ENCODE measurements around the gene RAB3C.

RAB3C gene

GRCh38 chr5:58737671-58738070 lies 154.8 kb downstream of the RAB3C start:
- DNase-seq = no peak

GRCh38 chr5:58738336-58738735 lies 155.5 kb downstream of the RAB3C start:
- DNase-seq = no peak

GRCh38 chr5:58739051-58739450 lies 156.2 kb downstream of the RAB3C start:
- no peak for DNase-seq

- no peak for DNase-seq
Observed at GRCh38 chr5:58740956-58741355, 158.1 kb downstream of the RAB3C start.

GRCh38 chr5:58745350-58745749 lies 162.5 kb downstream of the RAB3C start:
- DNase-seq = no peak

- no peak for DNase-seq
Observed at GRCh38 chr5:58746321-58746720, 163.4 kb downstream of the RAB3C start.

DNA sequence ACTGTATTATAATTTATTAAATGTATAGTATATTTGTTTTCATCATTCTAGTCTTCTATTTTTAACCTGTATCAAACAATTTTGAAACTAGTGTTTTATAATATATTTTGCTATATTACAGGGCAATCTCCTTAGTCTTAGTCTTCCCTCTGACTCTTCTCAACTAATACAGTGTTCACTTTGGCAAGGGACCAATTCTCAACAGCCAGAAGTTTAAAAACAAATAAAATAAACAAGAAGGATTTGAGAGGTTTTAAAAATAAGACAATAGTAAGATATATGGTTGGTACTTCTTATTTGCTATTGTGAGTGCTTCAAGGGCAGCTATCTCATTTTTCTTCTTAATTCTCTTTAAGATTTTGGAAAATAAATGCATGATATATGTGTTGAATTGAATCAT lies 167.2 kb downstream of the RAB3C start:
- DNase-seq = no peak

- DNase-seq = no peak
Observed at GRCh38 chr5:58751222-58751837, 168.5 kb downstream of the RAB3C start.

DNA sequence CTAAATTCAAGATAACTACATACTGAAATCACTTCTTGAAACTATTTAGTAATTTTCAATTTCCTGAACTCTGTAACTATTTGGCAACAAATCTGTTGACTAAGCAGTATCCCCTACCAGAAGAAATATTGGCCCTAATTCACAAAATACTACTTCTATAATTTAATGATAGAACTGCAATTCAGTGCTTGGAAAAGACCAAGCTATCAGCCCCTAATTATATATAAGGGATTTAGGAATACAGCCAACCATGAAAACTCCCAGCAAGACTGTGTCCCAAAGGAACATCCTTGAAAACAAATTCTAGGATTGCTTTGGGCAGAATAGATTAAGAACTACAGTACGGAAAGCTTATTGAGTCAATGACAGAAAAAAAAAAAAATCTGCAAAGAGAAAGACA lies 169.2 kb downstream of the RAB3C start:
- no peak for DNase-seq

DNA sequence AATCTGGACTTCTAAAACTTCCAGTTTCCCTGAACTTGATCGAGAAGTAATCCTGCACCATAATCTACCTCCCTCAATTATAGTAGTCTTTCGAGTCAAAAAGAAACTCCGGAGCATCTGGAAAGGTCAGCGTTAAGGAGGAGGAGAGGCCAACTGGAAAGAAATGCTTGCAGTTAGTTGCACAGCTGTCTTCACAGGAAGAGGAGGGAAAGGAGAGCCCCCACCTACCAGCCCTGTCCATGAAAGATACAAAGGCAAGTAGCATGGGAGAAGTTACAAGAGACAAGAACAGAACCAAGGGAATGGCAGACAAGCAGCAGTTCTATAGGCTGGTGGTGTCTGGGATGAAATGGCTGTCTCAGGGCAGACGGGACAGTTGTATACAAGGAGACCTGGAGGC lies 170.6 kb downstream of the RAB3C start:
- DNase-seq = no peak

- DNase-seq = no peak
Observed at GRCh38 chr5:58754250-58754649, 171.4 kb downstream of the RAB3C start.

- DNase-seq = no peak
Observed at GRCh38 chr5:58755397-58755796, 172.5 kb downstream of the RAB3C start.

GRCh38 chr5:58759745-58760144 lies 176.9 kb downstream of the RAB3C start:
- DNase-seq = peak; percentile 38

- DNase-seq = no peak
Observed at GRCh38 chr5:58760222-58760621, 177.3 kb downstream of the RAB3C start.

DNA sequence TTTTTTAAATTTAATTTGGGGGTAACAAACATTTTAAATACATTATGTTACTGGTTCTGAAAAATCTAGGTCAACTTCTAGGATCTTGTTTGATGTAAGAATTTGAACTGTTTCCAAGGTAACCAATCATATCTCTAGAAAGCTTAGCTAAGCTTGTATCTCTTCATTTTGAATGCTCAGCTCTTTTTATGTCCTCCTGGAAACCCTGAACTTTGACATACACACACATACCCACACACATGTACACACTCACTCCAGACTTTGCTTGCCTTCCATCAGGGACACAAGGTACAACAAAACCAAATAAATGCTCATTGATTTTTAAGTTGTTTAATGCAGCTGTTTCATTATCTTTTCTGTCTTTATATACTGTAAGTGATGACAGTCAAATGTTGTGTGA lies 178.5 kb downstream of the RAB3C start:
- DNase-seq = no peak

DNA sequence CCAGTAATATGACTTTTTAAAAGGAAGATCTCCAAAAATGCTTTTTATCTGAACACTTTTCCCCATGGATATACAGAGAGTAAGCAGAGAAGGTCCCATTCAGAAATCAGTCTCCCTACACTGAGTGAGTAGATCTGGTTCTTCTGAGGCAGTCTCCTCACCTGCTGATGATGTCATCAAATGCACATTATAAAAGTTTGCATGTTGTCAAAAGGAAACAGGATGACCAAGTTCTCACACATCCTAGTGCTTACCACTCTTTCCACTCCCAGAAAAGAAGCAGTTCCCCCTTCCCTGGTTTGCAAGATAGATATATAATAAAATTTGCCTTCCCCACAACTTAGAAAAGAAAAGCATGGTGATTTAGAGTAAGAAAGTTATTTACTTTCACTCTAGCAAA lies 180.5 kb downstream of the RAB3C start:
- DNase-seq = no peak

- DNase-seq = no peak
Observed at GRCh38 chr5:58764199-58764598, 181.3 kb downstream of the RAB3C start.

- DNase-seq = no peak
Observed at GRCh38 chr5:58765058-58765457, 182.2 kb downstream of the RAB3C start.

- DNase-seq = no peak
Observed at GRCh38 chr5:58767104-58767503, 184.2 kb downstream of the RAB3C start.

- DNase-seq = no peak
Observed at GRCh38 chr5:58770136-58770535, 187.3 kb downstream of the RAB3C start.

DNA sequence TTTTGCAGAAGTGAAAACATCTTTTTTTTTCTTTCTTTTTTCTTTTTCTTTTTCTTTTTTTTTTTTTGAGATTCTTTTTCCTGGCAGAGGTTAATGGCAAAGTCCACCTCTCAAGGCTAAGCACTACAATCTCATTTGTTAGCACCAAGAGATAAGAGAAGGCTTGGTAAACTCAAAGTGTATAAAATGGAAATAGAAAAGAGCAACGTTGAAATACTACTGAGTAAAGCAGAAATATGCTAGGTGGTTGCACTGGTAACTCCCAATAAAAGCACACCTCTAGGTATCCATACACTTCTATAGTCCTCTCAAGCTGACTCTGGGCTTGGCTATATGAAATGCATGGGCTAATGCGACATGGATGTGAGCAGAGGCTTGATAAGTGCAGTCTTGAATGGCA lies 188.9 kb downstream of the RAB3C start:
- no peak for DNase-seq

DNA sequence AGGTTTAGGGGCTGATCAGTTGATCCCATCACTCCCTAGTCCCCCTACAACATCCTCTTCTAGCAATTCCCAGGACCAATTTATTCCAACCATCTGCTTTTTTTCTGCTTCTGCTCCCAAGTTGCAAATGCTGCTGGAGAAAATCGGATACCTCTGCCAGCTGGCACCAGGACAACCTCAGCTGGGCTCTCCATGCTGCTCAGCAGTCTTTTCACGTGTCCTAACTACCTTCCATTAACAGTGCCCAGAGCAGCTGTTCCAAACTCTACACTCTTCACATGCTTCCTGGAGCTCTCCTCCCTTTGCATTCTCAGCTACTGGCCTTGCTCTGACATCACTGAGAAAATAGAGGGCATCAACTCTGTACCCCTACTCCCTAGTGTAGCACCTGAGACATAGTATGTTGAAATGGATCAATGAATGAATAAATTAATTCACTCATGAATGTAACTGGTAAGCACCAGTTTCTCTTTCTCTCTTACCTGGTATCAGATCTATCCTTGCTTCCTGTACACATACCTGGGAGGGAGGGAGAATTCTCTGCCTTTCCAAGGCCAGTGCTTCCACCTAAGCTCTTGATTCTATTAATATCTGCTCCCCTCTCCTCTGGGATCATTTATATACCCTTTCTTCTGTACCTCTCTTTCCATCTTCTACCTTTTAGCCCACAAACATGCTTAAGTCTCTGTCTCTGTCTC lies 191.0 kb downstream of the RAB3C start:
- DNase-seq = no peak

DNA sequence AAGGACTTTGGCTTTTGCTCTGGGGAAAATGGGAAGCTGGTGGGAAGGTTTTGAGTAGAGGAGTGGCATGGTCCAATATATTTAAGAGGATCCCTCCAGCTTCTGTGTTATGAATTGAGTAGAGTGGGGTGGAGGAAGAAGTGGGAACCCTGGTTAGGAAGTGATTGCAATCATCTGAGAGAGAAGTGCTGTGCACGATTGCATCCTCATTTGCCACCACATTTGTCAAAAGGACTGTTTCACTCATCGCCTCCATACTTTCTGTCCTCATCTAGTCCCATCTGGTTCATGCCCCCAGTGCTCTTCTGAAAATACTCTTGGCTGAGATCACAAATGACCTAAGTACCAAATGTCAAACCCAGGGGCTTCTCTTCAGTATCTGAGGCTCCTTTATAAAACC lies 192.1 kb downstream of the RAB3C start:
- no peak for DNase-seq

DNA sequence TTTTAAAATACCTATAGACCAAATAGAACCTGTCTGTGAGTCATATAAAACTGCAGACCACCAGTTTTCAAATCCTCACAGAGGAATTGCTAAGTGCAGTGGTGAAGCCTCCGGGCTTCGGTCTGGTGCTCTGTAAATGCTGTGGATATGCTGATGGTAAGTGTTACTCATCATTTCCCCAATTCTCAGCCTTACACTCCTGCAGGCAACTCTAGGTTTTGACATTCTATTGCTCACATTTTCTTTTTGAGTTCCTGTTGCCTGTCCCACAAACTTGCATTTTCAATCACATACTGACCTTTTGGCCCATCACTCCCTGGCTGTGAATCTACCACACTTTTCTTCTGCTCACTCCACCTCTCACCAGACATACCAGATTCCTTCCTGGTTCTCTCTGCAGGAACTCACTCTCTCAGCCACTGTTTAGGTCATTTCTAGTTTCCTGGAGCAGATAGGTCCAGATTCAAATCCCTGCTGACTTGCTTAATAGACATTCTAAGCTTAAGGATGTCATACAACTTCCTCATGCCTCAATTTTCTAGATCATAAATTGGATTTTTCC lies 192.9 kb downstream of the RAB3C start:
- DNase-seq = no peak

- DNase-seq = no peak
Observed at GRCh38 chr5:58776559-58776958, 193.7 kb downstream of the RAB3C start.

Data from CD4-positive, alpha-beta T cell treated with Interleukin-21 for 1 hour (primary cell).